ENCODE measurements around the gene KYAT1. TPM values are rescaled to one million over a fixed set of nuclear protein-coding genes. Genes with fewer than 3 reads are reported as not detected.

Gene KYAT1
- total and polyA plus RNA-seq, 2 donors from 2014 or later = 5.1 to 17.0 TPM

DNA sequence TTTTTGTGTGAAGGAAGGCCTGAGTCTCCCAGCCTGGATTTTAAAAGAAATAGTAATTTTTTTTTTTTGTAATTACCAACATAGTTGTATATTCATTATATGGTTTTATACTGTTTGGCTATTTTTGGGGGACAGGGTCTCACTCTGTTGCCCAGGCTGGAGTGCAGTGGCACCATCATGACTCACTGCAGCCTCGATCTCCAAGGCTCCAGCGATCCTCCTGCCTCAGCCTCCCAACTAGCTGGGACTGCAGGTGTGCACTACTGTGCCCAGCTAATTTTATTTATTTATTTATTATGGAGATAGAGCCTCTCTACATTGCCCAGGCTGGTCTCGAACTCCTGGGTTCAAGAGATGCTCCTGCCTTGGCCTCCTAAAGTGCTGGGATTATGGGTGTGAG, 5.3 kb upstream of the KYAT1 start:
- peaks cover 0 to 27% (median 12%) of the 10 kb centered on the region in 3 donors for H3K4me1 ChIP-seq (ENCODE audit: control insufficient read depth in 2 of 3, insufficient read depth in 2 of 3, low read depth in 1 of 3, low read length in 3 of 3)
- peaks cover 0 to 10% (median 9%) of the 10 kb centered on the region in 3 donors for H3K36me3 ChIP-seq (ENCODE audit: control insufficient read depth in 2 of 3, insufficient read depth in 3 of 3, low read length in 3 of 3)
- H3K9me3 ChIP-seq (ENCODE audit: control insufficient read depth in 2 of 3, insufficient read depth in 1 of 3, low read length in 3 of 3) = no peaks in the 10 kb centered on the region
- TF ChIP-seq, protein P1, sequence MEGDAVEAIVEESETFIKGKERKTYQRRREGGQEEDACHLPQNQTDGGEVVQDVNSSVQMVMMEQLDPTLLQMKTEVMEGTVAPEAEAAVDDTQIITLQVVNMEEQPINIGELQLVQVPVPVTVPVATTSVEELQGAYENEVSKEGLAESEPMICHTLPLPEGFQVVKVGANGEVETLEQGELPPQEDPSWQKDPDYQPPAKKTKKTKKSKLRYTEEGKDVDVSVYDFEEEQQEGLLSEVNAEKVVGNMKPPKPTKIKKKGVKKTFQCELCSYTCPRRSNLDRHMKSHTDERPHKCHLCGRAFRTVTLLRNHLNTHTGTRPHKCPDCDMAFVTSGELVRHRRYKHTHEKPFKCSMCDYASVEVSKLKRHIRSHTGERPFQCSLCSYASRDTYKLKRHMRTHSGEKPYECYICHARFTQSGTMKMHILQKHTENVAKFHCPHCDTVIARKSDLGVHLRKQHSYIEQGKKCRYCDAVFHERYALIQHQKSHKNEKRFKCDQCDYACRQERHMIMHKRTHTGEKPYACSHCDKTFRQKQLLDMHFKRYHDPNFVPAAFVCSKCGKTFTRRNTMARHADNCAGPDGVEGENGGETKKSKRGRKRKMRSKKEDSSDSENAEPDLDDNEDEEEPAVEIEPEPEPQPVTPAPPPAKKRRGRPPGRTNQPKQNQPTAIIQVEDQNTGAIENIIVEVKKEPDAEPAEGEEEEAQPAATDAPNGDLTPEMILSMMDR (IDR thresholded peaks at IDR 0.05; ENCODE audit: borderline replicate concordance, extremely low read depth, insufficient read depth) = no peak
- no peaks in the 10 kb centered on the region for H3K27me3 ChIP-seq (ENCODE audit: control insufficient read depth, insufficient read depth, low read length)
- H3K4me3 ChIP-seq (ENCODE audit: low read length in 3 of 3) = no peak overlapping the region
- DNase-seq (no peak), FAIRE-seq (no peak)
- H3K27ac ChIP-seq (ENCODE audit: low read depth in 2 of 2, low read length in 2 of 2) = no peak overlapping the region
- intact Hi-C loops (cut with DNase I) = no loop called here
- H3K9ac ChIP-seq (ENCODE audit: low read length in 3 of 3) = no peak overlapping the region

DNA sequence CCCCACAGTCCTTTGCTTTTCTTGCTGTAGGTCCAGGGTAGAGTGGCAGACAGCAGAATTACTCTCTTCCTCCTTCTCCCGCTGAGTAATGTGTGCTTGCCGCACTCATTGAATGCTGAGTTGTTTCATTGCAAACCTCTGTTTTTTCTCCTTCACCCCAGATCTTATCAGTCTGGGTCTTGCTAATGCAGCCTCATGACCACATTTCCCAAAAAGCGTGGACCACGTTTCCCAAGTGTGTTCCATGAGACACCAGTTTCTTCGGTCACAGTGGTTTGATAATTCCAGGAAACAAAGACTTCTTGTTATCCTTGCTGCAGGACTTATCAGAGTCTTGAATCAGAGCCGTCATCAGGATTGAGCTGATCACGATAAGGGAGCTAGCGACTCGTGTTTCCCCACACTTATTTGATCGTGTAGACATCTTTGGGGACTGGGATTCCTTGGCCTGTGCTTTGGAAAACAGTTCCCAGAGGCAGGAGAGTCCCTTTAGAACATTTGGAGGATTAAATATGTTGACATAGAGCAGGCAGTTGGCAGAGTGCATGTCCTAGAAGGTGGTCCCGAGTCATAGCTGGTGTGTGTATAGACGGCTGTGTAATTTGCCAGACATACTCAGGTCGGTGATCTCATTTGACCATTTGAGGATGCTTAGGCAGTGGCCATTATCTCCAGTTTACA, 4.6 kb upstream of the KYAT1 start:
- H3K27me3 ChIP-seq (ENCODE audit: control insufficient read depth, insufficient read depth, low read length) = no peaks in the 10 kb centered on the region
- peaks cover 0 to 10% (median 9%) of the 10 kb centered on the region in 3 donors for H3K36me3 ChIP-seq (ENCODE audit: control insufficient read depth in 2 of 3, insufficient read depth in 3 of 3, low read length in 3 of 3)
- TF ChIP-seq, protein P1 (IDR thresholded peaks at IDR 0.05; ENCODE audit: borderline replicate concordance, extremely low read depth, insufficient read depth) = no peak
- H3K9ac ChIP-seq (ENCODE audit: low read length in 3 of 3) = no peak overlapping the region
- DNase-seq (no peak), FAIRE-seq (no peak)
- H3K4me1 ChIP-seq (ENCODE audit: control insufficient read depth in 2 of 3, insufficient read depth in 2 of 3, low read depth in 1 of 3, low read length in 3 of 3) = peaks cover 0 to 24% (median 10%) of the 10 kb centered on the region in 3 donors
- H3K9me3 ChIP-seq (ENCODE audit: control insufficient read depth in 2 of 3, insufficient read depth in 1 of 3, low read length in 3 of 3) = no peaks in the 10 kb centered on the region
- H3K27ac ChIP-seq (ENCODE audit: low read depth in 2 of 2, low read length in 2 of 2) = no peak overlapping the region
- no peak overlapping the region for H3K4me3 ChIP-seq (ENCODE audit: low read length in 3 of 3)
- intact Hi-C loops (cut with DNase I) = no loop called here

DNA sequence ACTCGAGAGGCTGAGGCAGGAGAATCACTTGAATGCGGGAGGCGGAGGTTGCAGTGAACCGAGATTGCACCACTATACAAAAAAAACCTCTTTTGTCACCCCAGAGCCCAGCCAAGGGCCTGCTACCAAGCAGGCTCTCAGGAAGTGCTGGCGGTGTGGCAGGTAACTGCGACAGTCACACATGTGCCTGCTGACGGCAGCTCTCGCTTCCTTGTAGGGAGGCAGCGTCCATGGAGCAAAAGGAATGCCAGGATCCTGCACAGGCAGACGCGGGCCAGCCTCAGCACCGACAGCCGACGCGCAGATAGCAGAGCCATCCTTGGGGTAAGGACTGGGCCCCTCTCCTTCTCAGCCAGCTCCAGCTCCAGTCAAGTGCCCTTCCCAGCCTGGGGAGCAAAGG, 4.0 kb upstream of the KYAT1 start:
- Histone ChIP-seq H3K27ac (ENCODE audit: low read depth in 2 of 2, low read length in 2 of 2) (no peak overlapping the region), H3K27me3 (ENCODE audit: control insufficient read depth, insufficient read depth, low read length) (no peaks in the 10 kb centered on the region), H3K4me3 (ENCODE audit: low read length in 3 of 3) (no peak overlapping the region), H3K9me3 (ENCODE audit: control insufficient read depth in 2 of 3, insufficient read depth in 1 of 3, low read length in 3 of 3) (no peaks in the 10 kb centered on the region), H3K9ac (ENCODE audit: low read length in 3 of 3) (no peak overlapping the region), H3K4me1 (ENCODE audit: control insufficient read depth in 2 of 3, insufficient read depth in 2 of 3, low read depth in 1 of 3, low read length in 3 of 3) (peaks cover 0 to 24% (median 10%) of the 10 kb centered on the region in 3 donors), H3K36me3 (ENCODE audit: control insufficient read depth in 2 of 3, insufficient read depth in 3 of 3, low read length in 3 of 3) (peaks cover 0 to 10% (median 9%) of the 10 kb centered on the region in 3 donors)
- no peak for FAIRE-seq
- no peak for DNase-seq
- TF ChIP-seq, protein P1 (IDR thresholded peaks at IDR 0.05; ENCODE audit: borderline replicate concordance, extremely low read depth, insufficient read depth) = no peak
- intact Hi-C loops (cut with DNase I) = no loop called here
